Measurements from ENCODE around the gene GRAMD2A.

- TF ChIP-seq, protein P1, sequence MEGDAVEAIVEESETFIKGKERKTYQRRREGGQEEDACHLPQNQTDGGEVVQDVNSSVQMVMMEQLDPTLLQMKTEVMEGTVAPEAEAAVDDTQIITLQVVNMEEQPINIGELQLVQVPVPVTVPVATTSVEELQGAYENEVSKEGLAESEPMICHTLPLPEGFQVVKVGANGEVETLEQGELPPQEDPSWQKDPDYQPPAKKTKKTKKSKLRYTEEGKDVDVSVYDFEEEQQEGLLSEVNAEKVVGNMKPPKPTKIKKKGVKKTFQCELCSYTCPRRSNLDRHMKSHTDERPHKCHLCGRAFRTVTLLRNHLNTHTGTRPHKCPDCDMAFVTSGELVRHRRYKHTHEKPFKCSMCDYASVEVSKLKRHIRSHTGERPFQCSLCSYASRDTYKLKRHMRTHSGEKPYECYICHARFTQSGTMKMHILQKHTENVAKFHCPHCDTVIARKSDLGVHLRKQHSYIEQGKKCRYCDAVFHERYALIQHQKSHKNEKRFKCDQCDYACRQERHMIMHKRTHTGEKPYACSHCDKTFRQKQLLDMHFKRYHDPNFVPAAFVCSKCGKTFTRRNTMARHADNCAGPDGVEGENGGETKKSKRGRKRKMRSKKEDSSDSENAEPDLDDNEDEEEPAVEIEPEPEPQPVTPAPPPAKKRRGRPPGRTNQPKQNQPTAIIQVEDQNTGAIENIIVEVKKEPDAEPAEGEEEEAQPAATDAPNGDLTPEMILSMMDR (IDR thresholded peaks at IDR 0.05) = no peak
- TF ChIP-seq ZFX (IDR thresholded peaks at IDR 0.05; ENCODE audit: borderline replicate concordance) = no peak
These were observed 24.2 kb downstream of the GRAMD2A start for GRCh38 chr15:72173401-72173800.

All from 22Rv1 (cell line).